ENCODE data around the gene MRM1. TPM values are rescaled to one million over a fixed set of nuclear protein-coding genes. Genes with fewer than 3 reads are reported as not detected.
A peak's percentile ranks its signal among the peaks of the same experiment; 100 is the strongest.

Gene MRM1
- total RNA-seq, 1 donor from 2014 or later, result 8.7 TPM

- TF ChIP-seq CTCF (IDR thresholded peaks at IDR 0.05; ENCODE audit: borderline replicate concordance), result no peak
- intact Hi-C loops (cut with micrococcal nuclease), result loop anchor here (10.0 kb wide), 1 partner anchor 420 kb away; no protein-coding TSS in a partner anchor
Measured at GRCh38 chr17:36625188-36625587, 23.8 kb downstream of the MRM1 start.

GRCh38 chr17:36627101-36627500 lies 25.7 kb downstream of the MRM1 start:
- intact Hi-C loops (cut with micrococcal nuclease), result loop anchor here (10.0 kb wide), 1 partner anchor 418 kb away; no protein-coding TSS in a partner anchor
- no peaks in the 10 kb centered on the region for H3K36me3 ChIP-seq
- DNase-seq, result no peak
- H3K4me3 ChIP-seq, result no peak overlapping the region
- peaks cover 6% of the 10 kb centered on the region for H3K4me1 ChIP-seq
- H3K27ac ChIP-seq (replicated peaks), result no peak overlapping the region
- H3K9me3 ChIP-seq (replicated peaks), result no peaks in the 10 kb centered on the region
- peaks cover 16% of the 10 kb centered on the region for H3K27me3 ChIP-seq (ENCODE audit: low read depth)
- no peak for TF ChIP-seq CTCF (IDR thresholded peaks at IDR 0.05; ENCODE audit: borderline replicate concordance)

More at GRCh38 chr17:36625188-36625587, 23.8 kb downstream of the MRM1 start:
- Histone ChIP-seq H3K4me1 (peaks cover 6% of the 10 kb centered on the region), H3K36me3 (no peaks in the 10 kb centered on the region), H3K4me3 (no peak overlapping the region), H3K27me3 (ENCODE audit: low read depth) (no peaks in the 10 kb centered on the region), H3K9me3 (replicated peaks) (no peaks in the 10 kb centered on the region), H3K27ac (replicated peaks) (no peak overlapping the region)
- no peak for DNase-seq

GRCh38 chr17:36628576-36628975 lies 27.2 kb downstream of the MRM1 start:
- H3K4me3 ChIP-seq, result no peak overlapping the region
- no peak overlapping the region for H3K27ac ChIP-seq (replicated peaks)
- peaks cover 31% of the 10 kb centered on the region for H3K27me3 ChIP-seq (ENCODE audit: low read depth)
- intact Hi-C loops (cut with micrococcal nuclease), result loop anchor here (10.0 kb wide), 1 partner anchor 416 kb away; no protein-coding TSS in a partner anchor
- no peak for DNase-seq
- H3K4me1 ChIP-seq, result peaks cover 13% of the 10 kb centered on the region
- H3K9me3 ChIP-seq (replicated peaks), result no peaks in the 10 kb centered on the region
- TF ChIP-seq CTCF (IDR thresholded peaks at IDR 0.05; ENCODE audit: borderline replicate concordance), result no peak
- no peaks in the 10 kb centered on the region for H3K36me3 ChIP-seq

- Histone ChIP-seq H3K27me3 (ENCODE audit: low read depth) (peaks cover 39% of the 10 kb centered on the region), H3K27ac (replicated peaks) (no peak overlapping the region), H3K4me3 (no peak overlapping the region), H3K4me1 (peaks cover 17% of the 10 kb centered on the region), H3K9me3 (replicated peaks) (no peaks in the 10 kb centered on the region), H3K36me3 (no peaks in the 10 kb centered on the region)
- intact Hi-C loops (cut with micrococcal nuclease), result loop anchor here (10.0 kb wide), 1 partner anchor 415 kb away; no protein-coding TSS in a partner anchor
- peak; percentile 100 for TF ChIP-seq CTCF (IDR thresholded peaks at IDR 0.05; ENCODE audit: borderline replicate concordance)
- peak; percentile 66 for DNase-seq
Measured at GRCh38 chr17:36629252-36629847, 28.0 kb downstream of the MRM1 start.

GRCh38 chr17:36629970-36630502 lies 28.7 kb downstream of the MRM1 start:
- Histone ChIP-seq H3K27me3 (ENCODE audit: low read depth) (peaks cover 46% of the 10 kb centered on the region), H3K4me3 (no peak overlapping the region), H3K36me3 (no peaks in the 10 kb centered on the region), H3K27ac (replicated peaks) (no peak overlapping the region), H3K4me1 (peaks cover 17% of the 10 kb centered on the region), H3K9me3 (replicated peaks) (no peaks in the 10 kb centered on the region)
- intact Hi-C loops (cut with micrococcal nuclease), result loop anchor here (10.0 kb wide), 1 partner anchor 415 kb away; no protein-coding TSS in a partner anchor
- DNase-seq, result no peak
- no peak for TF ChIP-seq CTCF (IDR thresholded peaks at IDR 0.05; ENCODE audit: borderline replicate concordance)
